Hepatic stellate cell (primary cell): ENCODE results near the gene YDJC.
"Not testable (repeated sequence)": the region's sequence is repeated elsewhere in the genome, so short reads cannot be mapped to it uniquely, and the experiment has no call there.

ENCODE experiments used
- DNase-seq: peaks from one replicate; pipeline ENCODE4 v3.0.0; 2011; ENCODE audit warnings: low spot score

YDJC gene

GRCh38 chr22:21605887-21606564 is 23.8 kb downstream of the YDJC start:
- DNase-seq, result no peak

- DNase-seq, result no peak
These were observed 25.8 kb downstream of the YDJC start for GRCh38 chr22:21603973-21604372.

- DNase-seq, result no peak
These were observed 27.2 kb downstream of the YDJC start for GRCh38 chr22:21602579-21602978.

- no peak for DNase-seq
These were observed 30.5 kb downstream of the YDJC start for GRCh38 chr22:21599053-21599893.

GRCh38 chr22:21598302-21598701 is 31.5 kb downstream of the YDJC start:
- DNase-seq, result no peak

GRCh38 chr22:21596356-21597135 is 33.3 kb downstream of the YDJC start:
- DNase-seq, result not testable (repeated sequence)

GRCh38 chr22:21594865-21595452 is 34.9 kb downstream of the YDJC start:
- no peak for DNase-seq

GRCh38 chr22:21593406-21594232 is 36.2 kb downstream of the YDJC start:
- no peak for DNase-seq

GRCh38 chr22:21592422-21592821 is 37.4 kb downstream of the YDJC start:
- no peak for DNase-seq

- no peak for DNase-seq
These were observed 38.1 kb downstream of the YDJC start for GRCh38 chr22:21591695-21592094.

GRCh38 chr22:21590809-21591641 is 38.8 kb downstream of the YDJC start:
- DNase-seq, result no peak

GRCh38 chr22:21589396-21589795 is 40.4 kb downstream of the YDJC start:
- no peak for DNase-seq

- DNase-seq, result no peak
These were observed 41.8 kb downstream of the YDJC start for GRCh38 chr22:21587803-21588611.

GRCh38 chr22:21585389-21585788 is 44.4 kb downstream of the YDJC start:
- no peak for DNase-seq

GRCh38 chr22:21582801-21583740 is 46.8 kb downstream of the YDJC start:
- DNase-seq, result no peak

- not testable (repeated sequence) for DNase-seq
These were observed 48.7 kb downstream of the YDJC start for GRCh38 chr22:21581009-21581713.

GRCh38 chr22:21580623-21581007 is 49.2 kb downstream of the YDJC start:
- DNase-seq, result not testable (repeated sequence)

- DNase-seq, result no peak
These were observed 50.4 kb downstream of the YDJC start for GRCh38 chr22:21579474-21579851.
